ENCODE results near the gene UBAC2.
A peak's percentile ranks its signal among the peaks of the same experiment; 100 is the strongest.

Gene UBAC2

DNA sequence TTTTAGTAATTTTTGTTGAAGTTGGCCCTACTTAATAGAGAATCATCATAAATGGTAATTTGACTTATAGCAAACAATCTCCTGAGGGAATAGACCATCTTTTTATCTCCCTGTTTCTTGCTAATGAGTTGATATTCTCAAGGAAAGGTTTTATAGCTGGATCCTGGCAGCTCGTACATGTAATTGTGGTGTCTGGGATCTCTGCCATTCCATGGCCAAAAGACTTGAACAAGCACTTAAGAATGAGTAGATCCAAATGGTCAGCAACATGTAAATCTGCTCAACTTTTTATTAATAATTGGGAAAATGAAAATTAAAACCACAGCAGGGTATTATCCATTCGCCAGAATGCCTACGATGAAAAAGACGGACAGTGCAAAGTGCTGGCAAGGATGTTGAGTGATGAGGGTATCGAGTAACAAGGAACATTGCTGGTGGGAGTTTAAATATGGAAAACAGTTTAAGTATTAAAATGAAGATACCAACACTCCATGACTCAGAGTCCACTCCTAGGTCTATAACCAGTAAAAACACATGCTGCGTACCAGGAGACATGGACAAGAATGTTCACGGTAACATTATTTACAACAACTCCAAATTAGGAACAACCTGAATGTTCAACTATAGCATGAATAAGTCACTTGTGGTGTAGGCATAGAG lies 62.6 kb downstream of the UBAC2 start:
- ATAC-seq = no peak
- peaks cover 72% of the 10 kb centered on the region for H3K4me1 Mint-ChIP-seq
- H3K27me3 Mint-ChIP-seq = no peaks in the 10 kb centered on the region
- H3K27ac Mint-ChIP-seq = peak overlapping the region; percentile 66
- peaks cover 15% of the 10 kb centered on the region for H3K36me3 Mint-ChIP-seq
- H3K4me3 Mint-ChIP-seq = no peak overlapping the region
- no peaks in the 10 kb centered on the region for H3K9me3 Mint-ChIP-seq

DNA sequence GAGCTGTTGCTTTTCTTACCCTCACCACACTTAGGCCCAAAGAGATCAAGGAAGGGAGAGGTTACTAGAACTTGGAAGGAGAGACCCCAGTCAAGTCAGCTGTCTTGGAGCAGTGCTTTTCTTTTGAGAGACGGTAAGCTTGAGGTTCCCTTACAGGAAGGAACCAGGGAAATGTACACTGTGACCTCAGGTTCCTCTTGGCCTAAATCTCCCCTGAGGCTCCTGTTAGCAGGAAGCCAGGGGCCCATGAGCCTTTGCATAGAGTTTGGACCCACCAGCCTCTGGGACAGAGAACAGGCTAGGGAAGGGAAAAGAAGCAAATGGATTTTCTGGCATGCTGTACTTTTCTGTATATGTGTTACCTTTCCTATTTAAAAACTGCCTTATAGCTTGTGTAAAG lies 63.4 kb downstream of the UBAC2 start:
- H3K4me3 Mint-ChIP-seq = no peak overlapping the region
- H3K27ac Mint-ChIP-seq = peak overlapping the region; percentile 66
- peak; percentile 77 for ATAC-seq

DNA sequence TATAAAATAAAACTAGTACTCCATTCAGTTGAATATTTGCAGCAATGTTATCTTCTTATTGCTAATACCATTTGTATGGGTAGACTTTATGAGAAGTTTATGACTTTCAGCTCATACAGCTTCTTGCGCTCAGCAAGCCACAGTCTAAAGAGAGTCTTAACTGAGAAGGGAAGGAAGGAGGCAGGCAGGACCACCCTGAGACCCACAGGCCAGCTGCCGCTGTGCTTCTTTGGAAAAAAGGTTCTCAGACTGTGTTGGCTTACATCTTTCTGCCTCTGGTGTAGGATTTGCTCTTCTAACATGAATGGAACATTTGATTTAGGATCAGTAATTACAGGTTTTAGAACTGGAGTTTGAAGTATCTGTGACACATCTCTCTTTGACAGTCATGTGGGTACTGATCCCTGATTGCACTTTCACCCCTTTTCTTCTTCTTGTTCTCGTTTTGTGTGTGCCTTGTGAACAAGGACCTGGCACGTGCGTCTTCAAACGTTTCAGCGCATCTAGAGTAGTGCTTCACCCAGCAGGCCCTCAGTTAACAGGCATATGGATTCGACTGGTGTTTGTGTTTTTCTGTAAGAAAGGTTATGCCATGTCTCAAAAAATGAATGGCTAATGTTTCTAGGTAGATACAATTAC lies 64.6 kb downstream of the UBAC2 start:
- peak overlapping the region; percentile 66 for H3K27ac Mint-ChIP-seq
- H3K4me3 Mint-ChIP-seq = no peak overlapping the region
- H3K9me3 Mint-ChIP-seq = no peaks in the 10 kb centered on the region
- ATAC-seq = no peak
- H3K27me3 Mint-ChIP-seq = no peaks in the 10 kb centered on the region
- H3K36me3 Mint-ChIP-seq = peaks cover 8% of the 10 kb centered on the region
- peaks cover 64% of the 10 kb centered on the region for H3K4me1 Mint-ChIP-seq

More for the DNA sequence above, 63.4 kb downstream of the UBAC2 start:
- Mint-ChIP-seq H3K9me3 (no peaks in the 10 kb centered on the region), H3K27me3 (no peaks in the 10 kb centered on the region), H3K4me1 (peaks cover 71% of the 10 kb centered on the region), H3K36me3 (peaks cover 15% of the 10 kb centered on the region)

DNA sequence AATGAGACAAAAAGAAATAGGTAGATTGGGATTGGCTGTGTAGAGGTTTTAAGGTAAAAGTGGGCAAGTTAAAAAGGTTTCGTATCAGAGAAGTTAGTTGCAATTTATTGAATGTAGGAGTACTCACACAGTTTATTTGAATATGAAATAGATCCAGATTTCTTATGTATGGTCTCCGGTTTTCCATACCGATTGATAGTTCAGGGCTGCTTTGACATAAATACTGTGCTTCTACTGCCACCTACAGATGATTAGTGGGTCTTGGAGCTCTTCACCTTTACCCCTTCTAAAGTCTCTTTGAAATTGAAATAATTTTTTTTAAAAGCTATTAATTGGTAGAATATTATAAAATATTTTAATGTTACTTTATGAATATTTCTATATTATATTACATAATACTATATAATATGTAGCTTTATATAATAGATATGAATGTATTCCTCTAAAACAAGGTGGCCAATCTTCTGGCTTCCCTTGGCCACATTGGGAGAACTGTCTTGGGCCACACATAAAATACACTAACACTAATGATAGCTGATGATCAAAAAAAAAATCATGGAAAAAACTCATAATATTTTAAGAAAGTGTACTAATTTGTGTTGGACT lies 65.3 kb downstream of the UBAC2 start:
- H3K27me3 Mint-ChIP-seq = no peaks in the 10 kb centered on the region

DNA sequence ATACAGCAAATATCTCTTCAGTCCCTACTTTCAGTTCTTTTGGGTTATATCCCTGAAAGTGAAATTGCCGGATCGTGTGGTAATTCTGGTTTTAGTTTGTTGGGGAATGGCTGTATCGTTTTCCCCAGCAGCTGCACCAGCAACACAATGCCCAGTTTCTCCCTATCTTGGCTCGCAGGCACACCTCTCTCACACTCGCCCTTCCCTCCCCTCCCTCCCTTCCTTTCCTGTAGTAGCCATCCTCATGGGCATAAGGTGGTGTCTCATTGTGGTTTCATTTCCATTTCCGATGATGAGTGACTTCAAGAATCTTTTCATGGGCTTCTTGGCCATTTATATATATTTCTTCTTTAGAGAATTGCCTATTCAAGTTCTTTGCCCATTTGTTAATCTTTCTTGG lies 66.2 kb downstream of the UBAC2 start:
- H3K27me3 Mint-ChIP-seq = no peaks in the 10 kb centered on the region
- peaks cover 7% of the 10 kb centered on the region for H3K36me3 Mint-ChIP-seq
- H3K9me3 Mint-ChIP-seq = no peaks in the 10 kb centered on the region
- H3K4me3 Mint-ChIP-seq = no peak overlapping the region
- H3K27ac Mint-ChIP-seq = no peak overlapping the region
- peaks cover 64% of the 10 kb centered on the region for H3K4me1 Mint-ChIP-seq
- ATAC-seq = no peak

More for the DNA sequence above, 65.3 kb downstream of the UBAC2 start:
- no peak overlapping the region for H3K4me3 Mint-ChIP-seq
- H3K9me3 Mint-ChIP-seq = no peaks in the 10 kb centered on the region
- no peak overlapping the region for H3K27ac Mint-ChIP-seq
- H3K4me1 Mint-ChIP-seq = peaks cover 64% of the 10 kb centered on the region
- peak; percentile 61 for ATAC-seq
- H3K36me3 Mint-ChIP-seq = peaks cover 6% of the 10 kb centered on the region

DNA sequence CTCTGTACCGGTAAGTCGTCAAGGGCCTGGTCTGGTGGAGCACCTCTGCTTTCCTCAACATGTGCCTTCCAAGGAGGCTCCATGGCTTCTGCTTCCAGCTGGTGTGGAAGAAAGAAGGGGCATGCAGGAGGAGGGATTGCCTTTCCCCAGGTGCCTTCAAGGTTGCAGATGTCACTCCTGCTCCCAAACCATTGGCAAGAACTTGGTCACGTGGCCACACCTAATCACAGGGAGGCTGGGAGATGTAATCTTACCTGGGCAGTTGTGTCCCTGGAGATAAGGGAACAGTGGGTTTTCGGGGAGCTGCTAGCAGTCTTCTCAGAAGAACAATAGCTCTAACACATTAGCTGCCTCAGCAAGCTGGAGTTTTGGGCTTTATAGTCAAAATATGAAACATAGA lies 67.3 kb downstream of the UBAC2 start:
- Mint-ChIP-seq H3K36me3 (peaks cover 18% of the 10 kb centered on the region), H3K4me3 (no peak overlapping the region), H3K4me1 (peaks cover 68% of the 10 kb centered on the region), H3K27ac (peak overlapping the region; percentile 10), H3K27me3 (no peaks in the 10 kb centered on the region), H3K9me3 (peaks cover 5% of the 10 kb centered on the region)
- no peak for ATAC-seq

DNA sequence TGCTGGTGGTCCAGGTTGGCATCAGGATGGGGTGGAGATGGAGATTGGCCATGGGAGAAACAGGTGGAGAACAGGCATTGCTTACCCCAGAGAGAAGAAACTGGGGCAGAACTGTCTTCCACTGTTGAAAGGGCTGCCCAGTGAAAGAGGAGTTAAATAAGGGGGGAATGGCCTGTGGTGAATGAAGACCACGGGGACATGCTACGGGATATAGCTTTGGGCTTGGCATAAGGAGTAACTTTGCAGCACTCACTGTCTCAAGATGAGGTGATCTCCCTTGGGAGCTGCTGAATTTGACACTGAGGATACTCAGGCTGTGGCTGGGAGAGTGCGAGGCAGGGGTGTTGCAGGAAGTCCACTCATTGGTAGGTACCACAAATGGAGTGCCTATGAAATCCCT lies 68.2 kb downstream of the UBAC2 start:
- peaks cover 5% of the 10 kb centered on the region for H3K9me3 Mint-ChIP-seq
- H3K4me3 Mint-ChIP-seq = no peak overlapping the region
- peaks cover 68% of the 10 kb centered on the region for H3K4me1 Mint-ChIP-seq
- no peak for ATAC-seq
- no peaks in the 10 kb centered on the region for H3K27me3 Mint-ChIP-seq
- peak overlapping the region; percentile 10 for H3K27ac Mint-ChIP-seq
- H3K36me3 Mint-ChIP-seq = peaks cover 21% of the 10 kb centered on the region

DNA sequence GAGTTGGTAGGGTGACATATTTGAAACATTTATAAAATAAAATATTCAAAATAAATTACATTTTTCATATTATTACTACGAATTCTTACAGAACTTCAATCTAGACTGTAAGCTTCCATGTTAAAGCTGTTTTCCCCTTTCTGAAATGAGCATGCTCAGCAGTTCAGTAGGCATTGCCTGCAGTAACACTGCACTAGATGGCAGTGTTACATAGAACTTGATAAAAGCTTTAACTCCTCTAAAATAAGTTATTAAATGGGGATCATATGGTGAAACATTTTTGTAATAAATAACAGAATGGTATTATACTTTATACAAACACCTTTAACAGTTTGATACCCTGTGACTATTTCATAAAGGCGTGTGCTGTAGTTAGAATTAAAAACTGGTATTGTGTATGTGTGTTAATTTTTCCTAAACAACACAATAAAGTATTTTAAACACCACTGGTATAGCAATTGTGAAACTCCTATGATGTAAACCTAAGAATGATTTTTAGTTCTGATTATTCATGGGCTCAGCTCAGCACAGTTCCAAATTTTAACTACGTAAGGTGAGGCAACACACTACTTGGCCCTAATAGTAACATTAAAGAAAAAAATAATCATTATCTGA lies 69.1 kb downstream of the UBAC2 start:
- peak overlapping the region; percentile 97 for H3K27ac Mint-ChIP-seq
- peaks cover 5% of the 10 kb centered on the region for H3K9me3 Mint-ChIP-seq
- ATAC-seq = peak; percentile 79
- no peaks in the 10 kb centered on the region for H3K27me3 Mint-ChIP-seq
- peaks cover 67% of the 10 kb centered on the region for H3K4me1 Mint-ChIP-seq
- H3K36me3 Mint-ChIP-seq = peaks cover 28% of the 10 kb centered on the region
- H3K4me3 Mint-ChIP-seq = no peak overlapping the region

DNA sequence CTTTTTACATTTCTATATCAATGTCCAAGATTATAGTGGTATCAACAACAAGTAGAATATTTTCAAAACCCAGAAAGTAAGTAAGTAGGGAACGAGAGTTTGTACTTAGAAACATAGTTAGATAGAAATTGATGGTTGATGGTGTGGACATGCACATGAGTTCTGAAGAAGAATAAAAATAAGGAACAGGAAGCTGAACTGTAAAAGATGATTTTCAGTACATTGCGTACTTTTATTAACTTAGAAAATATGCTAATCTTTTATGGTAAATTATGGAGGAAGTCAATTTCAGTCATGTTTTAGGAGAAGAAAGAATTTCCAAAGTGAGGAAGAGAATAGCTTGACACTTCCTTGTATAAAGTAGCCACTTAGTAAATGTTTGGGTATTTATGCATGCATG lies 69.9 kb downstream of the UBAC2 start:
- Mint-ChIP-seq H3K4me3 (peak overlapping the region; percentile 53), H3K27ac (peak overlapping the region; percentile 97), H3K27me3 (no peaks in the 10 kb centered on the region), H3K36me3 (peaks cover 36% of the 10 kb centered on the region), H3K9me3 (peaks cover 5% of the 10 kb centered on the region), H3K4me1 (peaks cover 68% of the 10 kb centered on the region)
- peak; percentile 68 for ATAC-seq

DNA sequence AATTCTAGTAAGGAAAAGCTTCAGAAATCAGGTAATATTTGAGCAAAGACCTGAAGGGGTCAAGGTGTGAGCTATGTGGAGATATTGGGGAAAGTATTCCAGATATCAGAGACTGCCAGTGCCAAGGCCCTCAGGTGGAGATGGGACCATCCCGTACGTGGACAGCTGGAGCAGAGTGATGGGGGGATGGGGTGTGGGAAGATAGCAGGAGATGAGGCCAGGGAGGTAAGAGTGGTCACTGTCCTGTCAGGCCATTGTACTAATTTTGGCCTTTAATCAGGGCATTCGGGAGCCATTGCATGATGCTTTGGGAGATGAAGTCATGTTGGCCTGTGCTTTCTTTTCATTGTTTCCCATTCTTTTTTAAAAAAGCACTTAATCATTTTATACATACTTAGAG lies 70.6 kb downstream of the UBAC2 start:
- peaks cover 38% of the 10 kb centered on the region for H3K36me3 Mint-ChIP-seq
- H3K27ac Mint-ChIP-seq = peak overlapping the region; percentile 97
- no peak for ATAC-seq
- H3K27me3 Mint-ChIP-seq = no peaks in the 10 kb centered on the region
- H3K4me3 Mint-ChIP-seq = peak overlapping the region; percentile 18
- peaks cover 71% of the 10 kb centered on the region for H3K4me1 Mint-ChIP-seq
- H3K9me3 Mint-ChIP-seq = peaks cover 5% of the 10 kb centered on the region

DNA sequence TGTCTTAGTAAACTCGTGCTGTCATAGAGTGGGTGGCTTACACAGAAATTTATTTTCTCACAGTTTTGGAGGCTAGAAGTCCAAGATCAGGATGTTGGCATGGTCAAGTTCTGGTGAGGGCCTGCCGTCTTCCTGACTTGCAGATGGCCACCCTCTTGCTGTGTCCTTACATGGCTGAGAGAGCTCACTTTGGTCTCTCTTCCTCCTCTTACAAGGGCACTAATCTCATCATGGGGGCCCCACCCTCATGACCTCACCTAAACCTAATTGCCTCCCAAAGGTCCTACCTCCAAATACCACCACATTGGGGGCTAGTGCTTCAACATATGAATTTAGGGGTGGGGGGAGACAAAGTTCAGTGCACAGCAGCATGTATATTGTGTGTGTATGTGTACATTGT lies 71.8 kb downstream of the UBAC2 start:
- Mint-ChIP-seq H3K27me3 (no peaks in the 10 kb centered on the region), H3K4me1 (peaks cover 80% of the 10 kb centered on the region), H3K4me3 (no peak overlapping the region), H3K27ac (peak overlapping the region; percentile 97), H3K9me3 (peaks cover 5% of the 10 kb centered on the region), H3K36me3 (peaks cover 40% of the 10 kb centered on the region)
- no peak for ATAC-seq

DNA sequence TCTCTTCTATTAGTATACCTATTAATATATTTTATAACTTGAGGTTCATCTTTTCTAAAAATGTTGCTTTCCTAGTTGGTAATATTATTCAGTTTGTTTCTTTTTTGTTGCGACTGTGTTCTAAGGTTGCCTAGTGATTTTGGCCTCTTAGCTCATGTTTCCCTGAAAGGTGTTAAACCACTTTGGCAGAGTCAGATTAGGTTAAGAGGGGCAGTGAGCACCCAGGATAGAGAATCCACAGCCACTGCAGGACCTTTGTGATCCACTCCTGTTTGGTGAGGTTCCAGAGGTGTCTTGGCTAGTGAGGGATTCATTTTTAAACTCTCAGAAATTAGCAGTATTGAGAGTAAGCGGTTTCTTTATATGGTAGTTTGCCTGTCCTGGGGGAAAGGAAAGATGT lies 72.5 kb downstream of the UBAC2 start:
- ATAC-seq = no peak
- peak overlapping the region; percentile 97 for H3K27ac Mint-ChIP-seq
- peaks cover 5% of the 10 kb centered on the region for H3K9me3 Mint-ChIP-seq
- peaks cover 43% of the 10 kb centered on the region for H3K36me3 Mint-ChIP-seq
- no peak overlapping the region for H3K4me3 Mint-ChIP-seq
- no peaks in the 10 kb centered on the region for H3K27me3 Mint-ChIP-seq
- H3K4me1 Mint-ChIP-seq = peaks cover 87% of the 10 kb centered on the region

DNA sequence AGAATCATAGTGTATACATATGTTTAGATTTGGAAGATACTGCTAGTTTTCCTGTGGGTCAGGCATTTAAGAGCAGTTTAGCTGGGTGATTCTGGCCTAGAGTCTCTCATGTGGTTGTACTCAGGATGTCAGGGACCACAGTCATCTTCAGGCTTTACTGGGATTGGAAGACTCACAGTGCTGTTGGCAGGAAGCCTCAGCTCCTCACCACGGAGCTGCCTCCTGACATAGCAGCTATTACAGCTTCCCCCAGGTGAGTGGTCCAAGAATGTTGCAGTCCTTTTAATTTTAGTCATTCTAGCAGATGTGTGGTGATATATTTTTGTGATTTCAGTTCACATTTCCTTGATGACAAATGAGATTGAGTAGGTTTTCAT lies 74.4 kb downstream of the UBAC2 start:
- Mint-ChIP-seq H3K4me1 (peaks cover 94% of the 10 kb centered on the region), H3K4me3 (no peak overlapping the region), H3K27ac (peak overlapping the region; percentile 97), H3K27me3 (no peaks in the 10 kb centered on the region), H3K36me3 (peaks cover 57% of the 10 kb centered on the region), H3K9me3 (peaks cover 5% of the 10 kb centered on the region)
- no peak for ATAC-seq

DNA sequence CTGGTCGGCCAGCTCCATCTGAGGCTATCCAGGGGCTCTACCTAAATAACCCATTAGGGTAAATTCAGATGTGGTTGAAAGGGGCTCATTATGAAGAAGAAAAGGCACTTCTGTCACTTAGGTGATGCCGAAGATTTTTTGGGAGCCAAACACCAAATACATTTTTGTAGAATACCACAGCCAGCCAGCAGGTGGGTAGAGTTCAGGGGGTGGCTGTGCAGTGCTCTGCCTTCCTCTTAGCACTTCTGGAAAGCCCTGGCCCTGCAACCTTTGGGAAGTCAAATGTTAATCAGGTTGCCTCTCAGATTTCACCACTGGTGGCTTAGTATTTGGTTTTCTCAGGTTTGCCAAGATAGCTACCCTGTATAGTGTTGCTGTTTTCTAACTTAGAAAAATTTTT lies 76.1 kb downstream of the UBAC2 start:
- Mint-ChIP-seq H3K4me1 (peaks cover 94% of the 10 kb centered on the region), H3K4me3 (no peak overlapping the region), H3K27me3 (no peaks in the 10 kb centered on the region), H3K9me3 (peaks cover 5% of the 10 kb centered on the region), H3K36me3 (peaks cover 65% of the 10 kb centered on the region), H3K27ac (no peak overlapping the region)
- no peak for ATAC-seq

DNA sequence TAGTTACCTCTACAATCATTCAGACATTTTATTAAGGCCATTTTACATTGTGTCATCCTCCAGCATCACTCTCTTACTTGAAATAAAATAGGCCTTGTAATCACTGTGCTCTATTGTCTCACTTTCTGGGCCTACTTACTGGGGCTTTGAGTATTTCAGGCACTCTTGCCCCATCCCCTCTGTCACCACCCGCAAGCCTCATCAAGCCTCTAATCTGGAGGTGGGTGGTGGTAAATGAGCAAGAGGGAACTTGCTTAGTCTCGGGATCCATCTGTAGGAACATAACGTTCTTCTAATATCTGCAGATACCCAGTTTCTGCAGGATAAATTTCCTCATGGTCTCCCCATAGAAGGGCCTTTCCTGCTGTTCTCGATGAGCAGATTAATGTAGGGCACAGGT lies 77.0 kb downstream of the UBAC2 start:
- H3K4me3 Mint-ChIP-seq = no peak overlapping the region
- peaks cover 56% of the 10 kb centered on the region for H3K36me3 Mint-ChIP-seq
- peaks cover 3% of the 10 kb centered on the region for H3K9me3 Mint-ChIP-seq
- no peaks in the 10 kb centered on the region for H3K27me3 Mint-ChIP-seq
- H3K4me1 Mint-ChIP-seq = peaks cover 94% of the 10 kb centered on the region
- no peak for ATAC-seq
- H3K27ac Mint-ChIP-seq = no peak overlapping the region
